ENCODE data around the gene FLT1.

FLT1 gene

GRCh38 chr13:28306325-28306724 lies 188.6 kb downstream of the FLT1 start:
- Histone ChIP-seq H3K27ac (replicated peaks) (no peak overlapping the region), H3K27me3 (ENCODE audit: insufficient read depth, poor library complexity, severe bottlenecking) (no peaks in the 10 kb centered on the region), H3K4me3 (replicated peaks; ENCODE audit: insufficient read depth, low read length) (no peak overlapping the region)
- peak in 1 of 2 experiments; percentile 60 for DNase-seq (ENCODE audit: low read depth in 1 of 2, low spot score in 1 of 2)
- peak; percentile 67; the same call in 1 of the 2 replicates for TF ChIP-seq SPI1 (IDR thresholded peaks at IDR 0.05; ENCODE audit: borderline replicate concordance, low read depth)
- TF ChIP-seq CTCF (IDR thresholded peaks at IDR 0.05; ENCODE audit: insufficient read depth, low read length): no peak
- no peak for TF ChIP-seq POLR2AphosphoS5 (IDR thresholded peaks at IDR 0.05; ENCODE audit: low read depth)
- TF ChIP-seq, protein P1, sequence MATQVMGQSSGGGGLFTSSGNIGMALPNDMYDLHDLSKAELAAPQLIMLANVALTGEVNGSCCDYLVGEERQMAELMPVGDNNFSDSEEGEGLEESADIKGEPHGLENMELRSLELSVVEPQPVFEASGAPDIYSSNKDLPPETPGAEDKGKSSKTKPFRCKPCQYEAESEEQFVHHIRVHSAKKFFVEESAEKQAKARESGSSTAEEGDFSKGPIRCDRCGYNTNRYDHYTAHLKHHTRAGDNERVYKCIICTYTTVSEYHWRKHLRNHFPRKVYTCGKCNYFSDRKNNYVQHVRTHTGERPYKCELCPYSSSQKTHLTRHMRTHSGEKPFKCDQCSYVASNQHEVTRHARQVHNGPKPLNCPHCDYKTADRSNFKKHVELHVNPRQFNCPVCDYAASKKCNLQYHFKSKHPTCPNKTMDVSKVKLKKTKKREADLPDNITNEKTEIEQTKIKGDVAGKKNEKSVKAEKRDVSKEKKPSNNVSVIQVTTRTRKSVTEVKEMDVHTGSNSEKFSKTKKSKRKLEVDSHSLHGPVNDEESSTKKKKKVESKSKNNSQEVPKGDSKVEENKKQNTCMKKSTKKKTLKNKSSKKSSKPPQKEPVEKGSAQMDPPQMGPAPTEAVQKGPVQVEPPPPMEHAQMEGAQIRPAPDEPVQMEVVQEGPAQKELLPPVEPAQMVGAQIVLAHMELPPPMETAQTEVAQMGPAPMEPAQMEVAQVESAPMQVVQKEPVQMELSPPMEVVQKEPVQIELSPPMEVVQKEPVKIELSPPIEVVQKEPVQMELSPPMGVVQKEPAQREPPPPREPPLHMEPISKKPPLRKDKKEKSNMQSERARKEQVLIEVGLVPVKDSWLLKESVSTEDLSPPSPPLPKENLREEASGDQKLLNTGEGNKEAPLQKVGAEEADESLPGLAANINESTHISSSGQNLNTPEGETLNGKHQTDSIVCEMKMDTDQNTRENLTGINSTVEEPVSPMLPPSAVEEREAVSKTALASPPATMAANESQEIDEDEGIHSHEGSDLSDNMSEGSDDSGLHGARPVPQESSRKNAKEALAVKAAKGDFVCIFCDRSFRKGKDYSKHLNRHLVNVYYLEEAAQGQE (IDR thresholded peaks at IDR 0.05; ENCODE audit: insufficient replicate concordance, low read depth): no peak
- peak; percentile 54; the same call in 1 of the 2 replicates for TF ChIP-seq GABPA (IDR thresholded peaks at IDR 0.05; ENCODE audit: low read depth)

DNA sequence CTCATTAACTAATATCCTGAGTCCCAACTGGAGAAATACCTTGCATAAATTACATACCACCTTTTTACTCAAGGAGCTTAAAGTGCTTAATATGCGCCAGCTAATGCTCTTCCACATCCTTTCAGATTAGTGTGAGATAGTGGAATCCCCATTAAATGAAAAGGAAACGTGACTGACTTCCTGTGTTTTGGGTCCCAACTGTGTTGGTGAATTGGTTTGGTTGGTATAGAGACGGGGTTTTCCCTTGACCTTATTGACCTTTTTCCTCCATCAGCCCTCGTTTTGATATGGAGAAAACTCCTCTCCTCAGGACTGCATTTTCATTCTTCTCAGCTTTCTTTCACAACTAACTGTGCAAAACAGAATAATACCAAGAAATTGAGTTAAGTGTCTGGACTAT lies 193.1 kb downstream of the FLT1 start:
- H3K4me3 ChIP-seq (replicated peaks; ENCODE audit: insufficient read depth, low read length): no peak overlapping the region
- TF ChIP-seq SPI1 (IDR thresholded peaks at IDR 0.05; ENCODE audit: borderline replicate concordance, low read depth) (no peak), CTCF (IDR thresholded peaks at IDR 0.05; ENCODE audit: insufficient read depth, low read length) (no peak)
- no peaks in the 10 kb centered on the region for H3K27me3 ChIP-seq (ENCODE audit: insufficient read depth, poor library complexity, severe bottlenecking)
- no peak overlapping the region for H3K27ac ChIP-seq (replicated peaks)
- DNase-seq (ENCODE audit: low read depth in 1 of 2, low spot score in 1 of 2): no peak

- Histone ChIP-seq H3K4me3 (replicated peaks; ENCODE audit: insufficient read depth, low read length) (no peak overlapping the region), H3K27me3 (ENCODE audit: insufficient read depth, poor library complexity, severe bottlenecking) (no peaks in the 10 kb centered on the region), H3K27ac (replicated peaks) (no peak overlapping the region)
- TF ChIP-seq GABPA (IDR thresholded peaks at IDR 0.05; ENCODE audit: low read depth) (no peak), POLR2AphosphoS5 (IDR thresholded peaks at IDR 0.05; ENCODE audit: low read depth) (no peak), CTCF (IDR thresholded peaks at IDR 0.05; ENCODE audit: insufficient read depth, low read length) (no peak), SPI1 (IDR thresholded peaks at IDR 0.05; ENCODE audit: borderline replicate concordance, low read depth) (no peak)
- TF ChIP-seq, protein P1 (IDR thresholded peaks at IDR 0.05; ENCODE audit: insufficient replicate concordance, low read depth): no peak
- no peak for DNase-seq (ENCODE audit: low read depth in 1 of 2, low spot score in 1 of 2)
Measured at GRCh38 chr13:28299916-28300315, 195.0 kb downstream of the FLT1 start.

- Histone ChIP-seq H3K27ac (replicated peaks) (no peak overlapping the region), H3K27me3 (ENCODE audit: insufficient read depth, poor library complexity, severe bottlenecking) (no peaks in the 10 kb centered on the region), H3K4me3 (replicated peaks; ENCODE audit: insufficient read depth, low read length) (no peak overlapping the region)
- DNase-seq (ENCODE audit: low read depth in 1 of 2, low spot score in 1 of 2): no peak
- TF ChIP-seq SPI1 (IDR thresholded peaks at IDR 0.05; ENCODE audit: borderline replicate concordance, low read depth) (no peak), POLR2AphosphoS5 (IDR thresholded peaks at IDR 0.05; ENCODE audit: low read depth) (no peak), CTCF (IDR thresholded peaks at IDR 0.05; ENCODE audit: insufficient read depth, low read length) (no peak), GABPA (IDR thresholded peaks at IDR 0.05; ENCODE audit: low read depth) (no peak)
- TF ChIP-seq, protein P1 (IDR thresholded peaks at IDR 0.05; ENCODE audit: insufficient replicate concordance, low read depth): no peak
Measured at GRCh38 chr13:28297341-28297740, 197.6 kb downstream of the FLT1 start.

All from HL-60 (cell line).